ENCODE measurements around the gene OGA. TPM values are rescaled to one million over a fixed set of nuclear protein-coding genes. Genes with fewer than 3 reads are reported as not detected.

Gene OGA
- total and polyA plus RNA-seq, 9 of the 15 experiments (the other 6 are each of a cell fraction or from before 2014, with no cell fraction given): 13.5 to 73.5 (median 59.5) TPM

- TF ChIP-seq MYNN (IDR thresholded peaks at IDR 0.05) (peak; percentile 46; the same call in 1 of the 2 replicates), MYNN (CRISPR knock-in tag; IDR thresholded peaks at IDR 0.05) (no peak), ZNF551 (CRISPR knock-in tag; IDR thresholded peaks at IDR 0.05) (no peak), ZFX (CRISPR knock-in tag; IDR thresholded peaks at IDR 0.05) (no peak; the same call in 1 of the 2 replicates), XRCC4 (IDR thresholded peaks at IDR 0.05; ENCODE audit: extremely low read depth, insufficient read depth, insufficient read length) (no peak), BRD9 (IDR thresholded peaks at IDR 0.05; ENCODE audit: low read depth, partially characterized antibody) (peak; percentile 68), ZNF133 (CRISPR knock-in tag; IDR thresholded peaks at IDR 0.05) (no peak), TOE1 (IDR thresholded peaks at IDR 0.05; ENCODE audit: borderline replicate concordance) (peak; percentile 96), TOE1 (CRISPR knock-in tag; IDR thresholded peaks at IDR 0.05; ENCODE audit: borderline replicate concordance, low read depth) (no peak), JUN (IDR thresholded peaks at IDR 0.05; ENCODE audit: borderline replicate concordance, low read depth, low read length) (peak; percentile 37; the same call in 1 of the 2 replicates), JUN (CRISPR knock-in tag; IDR thresholded peaks at IDR 0.05; ENCODE audit: borderline replicate concordance) (no peak), HMG20A (CRISPR knock-in tag; conservative IDR thresholded peaks at IDR 0.05) (no peak), SREBF1 (IDR thresholded peaks at IDR 0.05; ENCODE audit: borderline replicate concordance, low read depth, low read length) (peak; percentile 95), ZNF583 (CRISPR knock-in tag; IDR thresholded peaks at IDR 0.05) (no peak), ZNF197 (CRISPR knock-in tag; IDR thresholded peaks at IDR 0.05; ENCODE audit: low read depth) (no peak), HOXB6 (CRISPR knock-in tag; IDR thresholded peaks at IDR 0.05; ENCODE audit: borderline replicate concordance) (no peak), STAT5B (CRISPR knock-in tag; IDR thresholded peaks at IDR 0.05) (no peak), KLF6 (CRISPR knock-in tag; IDR thresholded peaks at IDR 0.05; ENCODE audit: borderline replicate concordance) (peak; percentile 48; the same call in 1 of the 2 replicates), ZNF668 (CRISPR knock-in tag; IDR thresholded peaks at IDR 0.05) (no peak), TRIM28 (IDR thresholded peaks at IDR 0.05) (no peak), POLR2AphosphoS2 (IDR thresholded peaks at IDR 0.05; ENCODE audit: low read length) (peak; percentile 89; the same call in 1 of the 2 replicates), ARNT (IDR thresholded peaks at IDR 0.05) (no peak), ZNF77 (CRISPR knock-in tag; IDR thresholded peaks at IDR 0.05) (no peak), KLF13 (tag; IDR thresholded peaks at IDR 0.05; ENCODE audit: borderline replicate concordance, low read depth) (0 out of 2 replicates have a peak, but pooled peaks have one; percentile 40), HIVEP1 (CRISPR knock-in tag; IDR thresholded peaks at IDR 0.05) (no peak)
- TF ChIP-seq, protein P1, sequence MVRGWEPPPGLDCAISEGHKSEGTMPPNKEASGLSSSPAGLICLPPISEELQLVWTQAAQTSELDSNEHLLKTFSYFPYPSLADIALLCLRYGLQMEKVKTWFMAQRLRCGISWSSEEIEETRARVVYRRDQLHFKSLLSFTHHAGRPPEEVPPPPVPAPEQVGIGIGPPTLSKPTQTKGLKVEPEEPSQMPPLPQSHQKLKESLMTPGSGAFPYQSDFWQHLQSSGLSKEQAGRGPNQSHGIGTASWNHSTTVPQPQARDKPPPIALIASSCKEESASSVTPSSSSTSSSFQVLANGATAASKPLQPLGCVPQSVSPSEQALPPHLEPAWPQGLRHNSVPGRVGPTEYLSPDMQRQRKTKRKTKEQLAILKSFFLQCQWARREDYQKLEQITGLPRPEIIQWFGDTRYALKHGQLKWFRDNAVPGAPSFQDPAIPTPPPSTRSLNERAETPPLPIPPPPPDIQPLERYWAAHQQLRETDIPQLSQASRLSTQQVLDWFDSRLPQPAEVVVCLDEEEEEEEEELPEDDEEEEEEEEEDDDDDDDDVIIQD (CRISPR knock-in tag; IDR thresholded peaks at IDR 0.05): no peak
Measured at GRCh38 chr10:101818119-101818871, at the start of gene OGA (continued).

Data from K562 (cell line).